Heart left ventricle (tissue), 13 donors: Measurements from ENCODE around the gene ACSF2.

Source experiments
- CTCF ChIP-seq, 12 donors: fragments of 200-600 bp; sonication (generic) in 4 of 12; IDR thresholded peaks; one replicate each; pipeline versions ENCODE4 v1.5.0 to v1.8.0; 2018 to 2022; ENCODE audit warnings: antibody characterized with exemption in 12 of 12, mild to moderate bottlenecking in 5 of 12
- POLR2A ChIP-seq, 2 donors: fragments of 450-650 bp; IDR thresholded peaks; one replicate each; pipeline ENCODE4 v1.6.1; 2017; ENCODE audit warnings: antibody characterized with exemption in 2 of 2, mild to moderate bottlenecking in 2 of 2, moderate library complexity in 2 of 2
- donor health status: ischemic (EF 13 %, LVEDD 7.1; RV severe dilation, severe dysfunction).
- donor health status: DM: no; HTN: yes; CAD: no.
- donor health status: DM: no; HTN: no; CAD: no.
- donor health status: ischemic (EF 25% LVEDD 6.9; RV normal size, moderate dysfunction).
- donor health status: ischemic (EF 25% LVEDD 5.7; RV mildly dilated, moderate dysfunction).
- donor health status: ischemic (EF 35%, LVEDD 5.7; RV mildly dilated, moderate dysfunction).
- donor health status: nonischemic (EF 11% LVEDD 7.7; RV severe dilation, severe dysfunction).
- donor health status: DM: yes; HTN: yes; CAD: no.
- donor health status: PGD.
- donor health status: ischemic (EF 29% LVEDD 5.4; RV normal size, mild dysfunction).
- donor health status: nonischemic (EF 23%, LVEDD 6.1; RV moderate dilation, normal function).

- TF ChIP-seq CTCF (IDR thresholded peaks at IDR 0.05) (no peak), POLR2A (IDR thresholded peaks at IDR 0.05) (no peak)
Measured at GRCh38 chr17:50505591-50506130, 79.6 kb downstream of the ACSF2 start.
